ENCODE results near the gene P2RY13.

P2RY13 gene

DNA sequence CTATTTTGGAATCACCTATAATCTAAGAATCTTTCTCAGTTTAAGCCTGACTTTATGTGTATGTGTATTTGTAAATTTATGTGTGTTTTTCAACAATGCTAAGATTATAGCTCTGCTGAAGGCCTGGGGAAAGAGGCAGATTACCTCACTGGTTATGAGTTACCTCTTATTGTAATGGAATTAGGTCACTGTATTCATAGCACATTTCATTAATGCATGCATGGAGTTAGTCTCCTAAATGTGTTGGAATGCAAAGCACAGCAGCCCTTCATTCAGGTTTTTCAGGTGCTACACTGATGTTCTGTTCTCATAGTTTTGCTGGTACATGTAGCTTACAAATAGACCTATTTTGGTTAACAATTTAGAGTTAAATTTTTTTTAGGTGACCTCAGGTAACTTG, 22.2 kb downstream of the P2RY13 start:
- no peak overlapping the region for H3K4me3 ChIP-seq (ENCODE audit: low read depth in 1 of 2, low read length in 2 of 2)
- no peaks in the 10 kb centered on the region for H3K27me3 ChIP-seq (ENCODE audit: low read depth, low read length)
- H3K4me1 ChIP-seq (ENCODE audit: control insufficient read depth in 1 of 2, insufficient read depth in 2 of 2, low read length in 2 of 2): no peaks in the 10 kb centered on the region
- no peaks in the 10 kb centered on the region for H3K9me3 ChIP-seq (ENCODE audit: control insufficient read depth in 1 of 2, low read length in 2 of 2)
- no peak overlapping the region for H3K27ac ChIP-seq (ENCODE audit: low read length)
- no peaks in the 10 kb centered on the region for H3K36me3 ChIP-seq (ENCODE audit: control insufficient read depth in 1 of 2, insufficient read depth in 2 of 2, low read length in 2 of 2)

DNA sequence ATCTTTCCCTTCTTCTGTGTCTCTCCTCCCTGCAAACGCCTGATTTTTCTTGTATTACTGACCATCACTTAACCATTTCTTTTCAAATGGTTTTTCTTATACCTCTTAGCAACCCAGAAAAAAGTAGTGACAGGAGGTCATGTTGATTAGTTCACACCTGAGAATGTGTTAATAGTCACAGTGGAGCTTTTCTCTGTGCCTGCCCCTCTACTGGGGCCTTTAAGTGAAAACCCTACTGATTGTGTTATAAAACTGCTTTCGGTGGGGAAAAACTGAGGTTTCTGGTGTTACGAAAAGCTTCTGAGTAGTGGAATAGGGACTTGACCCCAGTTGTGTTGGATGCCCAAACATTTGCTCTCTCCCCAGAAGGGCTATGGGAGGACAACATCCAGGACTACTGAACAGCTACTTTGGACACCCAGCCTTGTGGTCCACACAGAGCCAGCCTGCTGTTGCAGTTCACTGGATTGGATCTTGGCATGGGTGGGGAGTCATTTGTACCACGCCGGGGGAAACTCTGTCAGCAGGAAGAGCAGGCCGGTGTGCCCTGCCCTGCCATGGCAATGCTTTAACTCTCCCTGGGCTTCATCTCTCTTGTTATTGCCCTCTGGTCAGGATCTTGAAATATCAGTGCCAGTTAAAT, 23.1 kb downstream of the P2RY13 start:
- Histone ChIP-seq H3K27ac (ENCODE audit: low read length) (no peak overlapping the region), H3K4me1 (ENCODE audit: control insufficient read depth in 1 of 2, insufficient read depth in 2 of 2, low read length in 2 of 2) (no peaks in the 10 kb centered on the region), H3K9me3 (ENCODE audit: control insufficient read depth in 1 of 2, low read length in 2 of 2) (no peaks in the 10 kb centered on the region), H3K36me3 (ENCODE audit: control insufficient read depth in 1 of 2, insufficient read depth in 2 of 2, low read length in 2 of 2) (no peaks in the 10 kb centered on the region), H3K27me3 (ENCODE audit: low read depth, low read length) (no peaks in the 10 kb centered on the region), H3K4me3 (ENCODE audit: low read depth in 1 of 2, low read length in 2 of 2) (no peak overlapping the region)

DNA sequence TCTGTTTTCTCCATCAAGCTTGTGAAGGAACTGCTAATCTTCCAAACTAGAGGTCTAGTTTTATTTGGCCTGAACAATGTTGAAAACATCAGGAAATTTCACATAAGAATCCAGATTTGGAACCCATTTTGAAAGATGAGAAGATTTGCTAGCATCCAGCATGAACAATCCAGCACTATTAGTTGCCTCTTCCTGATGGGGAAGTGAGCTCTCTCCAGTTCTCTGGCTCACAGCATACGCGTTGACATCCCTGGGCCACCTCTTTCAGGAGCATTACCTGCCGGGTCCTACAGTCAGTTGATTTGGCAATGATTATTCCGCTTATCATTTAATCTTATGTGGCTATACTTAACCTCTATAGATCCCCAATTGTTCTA, 23.6 kb downstream of the P2RY13 start:
- Histone ChIP-seq H3K27me3 (ENCODE audit: low read depth, low read length) (no peaks in the 10 kb centered on the region), H3K27ac (ENCODE audit: low read length) (no peak overlapping the region), H3K4me3 (ENCODE audit: low read depth in 1 of 2, low read length in 2 of 2) (no peak overlapping the region), H3K9me3 (ENCODE audit: control insufficient read depth in 1 of 2, low read length in 2 of 2) (no peaks in the 10 kb centered on the region), H3K4me1 (ENCODE audit: control insufficient read depth in 1 of 2, insufficient read depth in 2 of 2, low read length in 2 of 2) (no peaks in the 10 kb centered on the region), H3K36me3 (ENCODE audit: control insufficient read depth in 1 of 2, insufficient read depth in 2 of 2, low read length in 2 of 2) (no peaks in the 10 kb centered on the region)

DNA sequence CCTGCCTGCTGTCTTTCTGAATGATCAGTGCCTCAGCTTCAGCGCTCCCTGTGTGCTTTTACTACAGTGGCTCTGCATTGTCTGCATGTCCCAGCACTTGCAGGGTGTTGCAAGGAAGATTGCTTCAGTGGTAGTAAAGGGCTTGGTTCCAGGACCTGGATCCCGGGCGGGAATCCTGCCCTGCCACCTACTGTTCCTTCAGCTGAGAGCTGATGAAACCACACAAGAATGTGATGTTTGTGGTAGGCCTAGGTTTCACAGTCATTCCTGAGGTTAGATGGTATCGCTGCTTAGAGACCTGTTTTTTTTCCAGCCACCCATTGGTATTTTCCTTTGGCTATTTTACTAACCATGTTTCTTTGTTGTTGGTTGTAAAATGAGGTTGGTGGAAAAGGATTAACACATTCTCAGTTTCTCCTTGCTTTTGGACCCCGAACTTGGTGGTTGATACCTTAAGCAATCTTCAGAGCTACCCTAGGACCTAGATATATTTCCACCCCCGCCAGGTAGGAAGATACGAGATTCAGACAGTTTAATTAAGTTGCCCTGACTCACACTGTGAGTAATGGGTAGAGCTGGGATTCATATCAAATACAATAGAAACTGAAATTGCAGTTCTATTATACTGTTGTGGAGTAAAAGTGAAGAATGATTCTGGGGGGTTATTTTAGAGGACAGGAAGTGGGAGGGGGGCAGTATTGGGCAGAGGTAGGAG, 24.1 kb downstream of the P2RY13 start:
- Histone ChIP-seq H3K36me3 (ENCODE audit: control insufficient read depth in 1 of 2, insufficient read depth in 2 of 2, low read length in 2 of 2) (no peaks in the 10 kb centered on the region), H3K27ac (ENCODE audit: low read length) (no peak overlapping the region), H3K4me3 (ENCODE audit: low read depth in 1 of 2, low read length in 2 of 2) (no peak overlapping the region), H3K4me1 (ENCODE audit: control insufficient read depth in 1 of 2, insufficient read depth in 2 of 2, low read length in 2 of 2) (no peaks in the 10 kb centered on the region), H3K27me3 (ENCODE audit: low read depth, low read length) (no peaks in the 10 kb centered on the region), H3K9me3 (ENCODE audit: control insufficient read depth in 1 of 2, low read length in 2 of 2) (no peaks in the 10 kb centered on the region)

DNA sequence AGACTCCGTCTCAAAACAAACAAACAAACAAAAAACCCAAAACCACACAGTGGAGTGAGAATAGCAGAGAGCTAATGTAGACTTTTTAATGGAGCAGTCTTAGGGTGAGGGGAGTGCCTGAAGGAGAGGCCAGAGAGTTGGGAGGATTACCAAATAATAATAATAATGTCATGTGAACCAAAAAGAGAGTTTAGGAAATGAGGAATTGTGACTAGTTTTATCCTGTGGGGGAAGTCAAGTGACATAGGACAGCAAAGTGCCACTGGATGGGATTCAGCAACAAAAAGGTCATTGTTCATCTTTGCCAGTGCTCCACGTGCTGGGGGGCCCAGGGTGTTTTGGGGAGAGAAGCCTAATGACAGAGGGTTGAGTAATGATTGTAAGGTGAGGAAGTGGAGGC, 25.6 kb downstream of the P2RY13 start:
- no peak overlapping the region for H3K27ac ChIP-seq (ENCODE audit: low read length)
- H3K4me1 ChIP-seq (ENCODE audit: control insufficient read depth in 1 of 2, insufficient read depth in 2 of 2, low read length in 2 of 2): no peaks in the 10 kb centered on the region
- no peaks in the 10 kb centered on the region for H3K9me3 ChIP-seq (ENCODE audit: control insufficient read depth in 1 of 2, low read length in 2 of 2)
- H3K36me3 ChIP-seq (ENCODE audit: control insufficient read depth in 1 of 2, insufficient read depth in 2 of 2, low read length in 2 of 2): no peaks in the 10 kb centered on the region
- H3K4me3 ChIP-seq (ENCODE audit: low read depth in 1 of 2, low read length in 2 of 2): no peak overlapping the region
- H3K27me3 ChIP-seq (ENCODE audit: low read depth, low read length): no peaks in the 10 kb centered on the region

DNA sequence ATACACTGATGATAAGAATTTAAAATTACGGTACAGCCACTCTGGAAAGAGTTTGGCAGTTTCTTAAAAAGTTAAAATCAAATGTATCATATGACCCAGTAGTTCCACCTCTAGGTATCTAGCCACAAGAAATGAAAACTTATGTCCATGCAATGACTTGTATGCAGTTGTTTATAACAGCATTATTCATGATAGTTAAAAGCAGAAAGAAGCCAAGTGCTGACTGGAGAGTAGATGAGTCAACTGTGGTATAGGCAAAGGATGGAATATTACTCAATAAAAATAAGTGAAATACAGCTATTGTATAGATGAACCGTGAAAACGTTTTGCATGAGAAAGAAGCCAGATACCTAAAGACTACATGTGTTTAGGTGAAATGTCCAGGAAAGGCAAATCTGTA, 27.6 kb downstream of the P2RY13 start:
- H3K4me3 ChIP-seq (ENCODE audit: low read depth in 1 of 2, low read length in 2 of 2): no peak overlapping the region
- H3K36me3 ChIP-seq (ENCODE audit: control insufficient read depth in 1 of 2, insufficient read depth in 2 of 2, low read length in 2 of 2): no peaks in the 10 kb centered on the region
- H3K27ac ChIP-seq (ENCODE audit: low read length): no peak overlapping the region
- no peaks in the 10 kb centered on the region for H3K27me3 ChIP-seq (ENCODE audit: low read depth, low read length)
- H3K4me1 ChIP-seq (ENCODE audit: control insufficient read depth in 1 of 2, insufficient read depth in 2 of 2, low read length in 2 of 2): no peaks in the 10 kb centered on the region
- H3K9me3 ChIP-seq (ENCODE audit: control insufficient read depth in 1 of 2, low read length in 2 of 2): no peaks in the 10 kb centered on the region

DNA sequence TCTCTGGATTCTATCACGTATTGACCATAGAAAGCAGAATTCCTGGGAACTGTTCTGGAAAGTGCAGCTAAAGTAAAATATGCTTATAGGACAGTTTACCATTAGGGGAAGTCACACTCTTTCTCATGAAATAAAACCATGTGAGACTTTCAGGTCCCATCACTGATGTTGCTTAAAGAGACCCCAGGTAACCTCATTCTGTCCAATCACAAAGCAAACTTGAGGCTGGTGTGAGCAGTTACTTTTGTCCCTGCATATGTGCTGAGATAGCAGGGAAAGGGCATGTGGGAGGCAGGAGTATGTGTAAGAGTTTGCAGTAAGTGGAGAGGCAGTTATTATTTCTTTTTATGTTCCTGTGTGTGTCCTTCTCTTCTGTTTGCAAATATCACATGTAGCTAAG, 28.8 kb downstream of the P2RY13 start:
- Histone ChIP-seq H3K27ac (ENCODE audit: low read length) (no peak overlapping the region), H3K4me3 (ENCODE audit: low read depth in 1 of 2, low read length in 2 of 2) (no peak overlapping the region), H3K27me3 (ENCODE audit: low read depth, low read length) (no peaks in the 10 kb centered on the region), H3K36me3 (ENCODE audit: control insufficient read depth in 1 of 2, insufficient read depth in 2 of 2, low read length in 2 of 2) (no peaks in the 10 kb centered on the region), H3K9me3 (ENCODE audit: control insufficient read depth in 1 of 2, low read length in 2 of 2) (no peaks in the 10 kb centered on the region), H3K4me1 (ENCODE audit: control insufficient read depth in 1 of 2, insufficient read depth in 2 of 2, low read length in 2 of 2) (no peaks in the 10 kb centered on the region)

DNA sequence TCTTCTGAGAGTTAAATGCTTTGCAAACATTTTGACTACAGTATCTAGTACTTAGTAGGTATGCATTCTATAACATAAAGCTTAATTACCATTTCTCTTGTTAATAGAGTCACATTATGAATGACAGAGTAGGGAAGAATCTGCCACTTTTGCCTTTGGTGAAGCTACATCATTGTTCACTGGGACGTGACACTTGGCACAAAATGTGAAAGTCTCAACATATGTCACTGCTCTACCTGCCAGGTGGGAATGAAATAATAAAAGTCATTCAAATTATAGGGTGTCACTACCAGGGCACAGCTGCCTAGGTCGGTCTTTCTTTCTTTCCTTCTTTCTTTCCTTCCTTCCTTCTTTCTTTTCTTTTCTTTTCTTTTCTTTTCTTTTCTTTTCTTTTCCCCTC, 30.3 kb downstream of the P2RY13 start:
- Histone ChIP-seq H3K9me3 (ENCODE audit: control insufficient read depth in 1 of 2, low read length in 2 of 2) (no peaks in the 10 kb centered on the region), H3K27ac (ENCODE audit: low read length) (no peak overlapping the region), H3K27me3 (ENCODE audit: low read depth, low read length) (no peaks in the 10 kb centered on the region), H3K4me1 (ENCODE audit: control insufficient read depth in 1 of 2, insufficient read depth in 2 of 2, low read length in 2 of 2) (no peaks in the 10 kb centered on the region), H3K4me3 (ENCODE audit: low read depth in 1 of 2, low read length in 2 of 2) (no peak overlapping the region), H3K36me3 (ENCODE audit: control insufficient read depth in 1 of 2, insufficient read depth in 2 of 2, low read length in 2 of 2) (no peaks in the 10 kb centered on the region)

DNA sequence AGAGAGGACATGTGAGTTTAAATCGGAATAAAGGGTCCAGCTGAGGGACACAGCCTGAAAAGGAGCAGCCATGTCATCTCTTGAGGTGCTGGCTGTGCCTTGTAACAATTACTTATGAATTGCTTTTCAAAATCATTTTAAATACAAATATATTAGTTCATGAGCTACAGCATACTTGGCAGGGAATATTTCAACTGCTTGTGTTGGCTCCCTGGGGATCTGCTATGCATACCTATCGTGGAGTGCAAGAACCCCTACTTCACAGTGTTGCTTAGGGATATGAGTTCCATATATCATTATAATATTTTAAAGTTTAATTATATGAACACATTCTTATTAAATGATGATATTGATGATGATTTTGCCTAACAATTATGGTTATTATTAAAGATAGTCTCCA, 31.9 kb downstream of the P2RY13 start:
- Histone ChIP-seq H3K27me3 (ENCODE audit: low read depth, low read length) (no peaks in the 10 kb centered on the region), H3K36me3 (ENCODE audit: control insufficient read depth in 1 of 2, insufficient read depth in 2 of 2, low read length in 2 of 2) (no peaks in the 10 kb centered on the region), H3K27ac (ENCODE audit: low read length) (no peak overlapping the region), H3K4me1 (ENCODE audit: control insufficient read depth in 1 of 2, insufficient read depth in 2 of 2, low read length in 2 of 2) (no peaks in the 10 kb centered on the region), H3K9me3 (ENCODE audit: control insufficient read depth in 1 of 2, low read length in 2 of 2) (no peaks in the 10 kb centered on the region), H3K4me3 (ENCODE audit: low read depth in 1 of 2, low read length in 2 of 2) (no peak overlapping the region)

DNA sequence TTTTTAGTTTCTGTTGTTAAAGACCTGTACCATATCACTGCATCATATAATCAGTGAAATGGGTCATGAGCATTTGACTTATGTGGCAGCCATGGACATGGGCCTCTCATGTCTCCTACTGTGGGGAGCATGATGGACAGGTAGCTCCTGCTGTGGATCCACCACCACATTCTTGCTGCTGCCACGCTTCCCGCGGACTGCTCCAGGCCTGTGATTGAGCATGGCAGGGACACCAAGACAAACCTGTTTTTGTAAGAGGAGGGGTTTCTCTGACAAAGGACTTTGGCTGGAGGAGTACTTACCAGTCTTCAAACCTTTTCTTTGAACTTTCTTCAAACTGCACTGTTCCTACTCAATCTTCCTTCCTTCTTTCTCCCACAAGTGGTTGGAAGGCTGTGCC, 33.1 kb downstream of the P2RY13 start:
- no peaks in the 10 kb centered on the region for H3K36me3 ChIP-seq (ENCODE audit: control insufficient read depth in 1 of 2, insufficient read depth in 2 of 2, low read length in 2 of 2)
- no peaks in the 10 kb centered on the region for H3K9me3 ChIP-seq (ENCODE audit: control insufficient read depth in 1 of 2, low read length in 2 of 2)
- no peaks in the 10 kb centered on the region for H3K27me3 ChIP-seq (ENCODE audit: low read depth, low read length)
- no peaks in the 10 kb centered on the region for H3K4me1 ChIP-seq (ENCODE audit: control insufficient read depth in 1 of 2, insufficient read depth in 2 of 2, low read length in 2 of 2)
- no peak overlapping the region for H3K4me3 ChIP-seq (ENCODE audit: low read depth in 1 of 2, low read length in 2 of 2)
- H3K27ac ChIP-seq (ENCODE audit: low read length): no peak overlapping the region

DNA sequence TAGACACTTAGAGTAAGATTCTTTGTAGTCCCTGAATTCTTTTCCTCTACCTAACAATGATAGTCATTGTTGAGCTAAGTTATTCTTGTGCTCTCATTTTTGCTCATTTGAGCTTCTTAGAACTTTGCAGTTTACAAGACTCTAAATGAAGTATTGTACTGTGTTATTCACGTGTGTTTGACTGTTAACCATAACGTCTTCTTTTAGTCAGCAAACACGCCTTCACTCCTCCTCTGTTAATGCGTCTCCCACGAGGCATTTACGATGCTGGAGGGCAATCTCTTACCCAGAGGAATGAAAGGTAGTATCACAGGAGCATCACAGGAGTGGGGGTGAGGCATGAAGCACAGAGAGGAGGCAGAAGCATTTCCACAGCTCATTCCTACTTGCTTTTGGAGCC, 36.2 kb downstream of the P2RY13 start:
- Histone ChIP-seq H3K4me1 (ENCODE audit: control insufficient read depth in 1 of 2, insufficient read depth in 2 of 2, low read length in 2 of 2) (no peaks in the 10 kb centered on the region), H3K27ac (ENCODE audit: low read length) (no peak overlapping the region), H3K27me3 (ENCODE audit: low read depth, low read length) (no peaks in the 10 kb centered on the region), H3K4me3 (ENCODE audit: low read depth in 1 of 2, low read length in 2 of 2) (no peak overlapping the region), H3K9me3 (ENCODE audit: control insufficient read depth in 1 of 2, low read length in 2 of 2) (no peaks in the 10 kb centered on the region), H3K36me3 (ENCODE audit: control insufficient read depth in 1 of 2, insufficient read depth in 2 of 2, low read length in 2 of 2) (no peaks in the 10 kb centered on the region)

DNA sequence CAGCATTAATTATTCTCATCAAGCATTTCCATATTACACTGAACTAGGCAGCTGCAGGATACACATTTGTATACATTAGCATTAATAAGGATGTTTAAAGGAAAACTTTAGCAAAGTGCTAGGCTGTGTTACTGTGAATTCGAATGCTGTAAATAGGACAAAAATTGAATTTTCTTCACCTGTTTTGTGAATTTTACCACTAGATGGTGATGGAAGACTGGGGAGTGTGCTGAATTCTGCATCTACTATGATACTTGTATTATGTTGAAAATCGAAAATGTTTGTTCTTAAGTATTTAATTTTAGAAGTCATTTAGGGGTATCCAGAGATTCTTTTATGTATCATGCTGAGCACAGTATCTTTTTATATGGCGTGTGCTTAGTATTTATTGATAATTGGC, 38.7 kb downstream of the P2RY13 start:
- Histone ChIP-seq H3K27me3 (ENCODE audit: low read depth, low read length) (no peaks in the 10 kb centered on the region), H3K36me3 (ENCODE audit: control insufficient read depth in 1 of 2, insufficient read depth in 2 of 2, low read length in 2 of 2) (no peaks in the 10 kb centered on the region), H3K4me1 (ENCODE audit: control insufficient read depth in 1 of 2, insufficient read depth in 2 of 2, low read length in 2 of 2) (no peaks in the 10 kb centered on the region), H3K4me3 (ENCODE audit: low read depth in 1 of 2, low read length in 2 of 2) (no peak overlapping the region), H3K27ac (ENCODE audit: low read length) (no peak overlapping the region), H3K9me3 (ENCODE audit: control insufficient read depth in 1 of 2, low read length in 2 of 2) (no peaks in the 10 kb centered on the region)
